ENCODE measurements around the gene XPO6. TPM values are rescaled to one million over a fixed set of nuclear protein-coding genes. Genes with fewer than 3 reads are reported as not detected.

The XPO6 gene
- total RNA-seq, 1 experiment from 2014 or later = 162 TPM

DNA sequence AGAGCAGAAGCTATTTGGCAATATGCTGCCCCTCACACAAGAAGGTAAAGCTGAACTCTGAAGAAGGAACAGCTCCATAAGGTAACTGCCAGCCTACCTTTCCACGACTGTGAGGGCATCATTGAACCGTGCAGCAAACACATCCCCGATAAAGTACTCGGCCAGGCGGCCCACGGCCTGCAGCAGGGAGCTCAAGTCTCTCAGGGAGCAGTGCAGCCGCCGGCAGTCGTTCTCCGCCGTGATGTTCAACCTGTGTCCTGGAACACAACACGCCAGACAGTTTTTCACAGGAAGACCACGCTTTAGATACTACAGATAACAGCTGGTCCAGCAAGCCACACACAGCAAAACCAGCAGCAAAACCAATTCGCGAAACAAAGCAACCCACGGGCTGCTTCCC, 86.2 kb downstream of the XPO6 start:
- no peak overlapping the region for H2AFZ ChIP-seq (ENCODE audit: low read depth, low read length, poor library complexity, severe bottlenecking)
- ChIA-PET CTCF (no interaction called here), RAD21 (ENCODE audit: low non-redundant PET in 1 of 2, low total read pairs in 2 of 2, uncharacterized antibody in 2 of 2, unreplicated experiment in 2 of 2) (no interaction called here), POLR2A (no interaction called here)
- no peaks in the 10 kb centered on the region for H3K4me1 ChIP-seq (ENCODE audit: control insufficient read depth in 1 of 2, insufficient read depth in 2 of 2, low read length in 2 of 2)
- H3K9ac ChIP-seq (ENCODE audit: low read length) = no peak overlapping the region
- H3K9me3 ChIP-seq (ENCODE audit: control insufficient read depth in 1 of 2, insufficient read depth in 1 of 2, low read depth in 1 of 2, low read length in 2 of 2) = no peaks in the 10 kb centered on the region
- H3K27ac ChIP-seq (ENCODE audit: low read depth, low read length) = no peak overlapping the region
- H3K36me3 ChIP-seq (ENCODE audit: control insufficient read depth in 1 of 2, insufficient read depth in 2 of 2, low read length in 2 of 2) = peaks cover 69 to 85% of the 10 kb centered on the region in 2 experiments
- no peaks in the 10 kb centered on the region for H3K9me2 ChIP-seq (ENCODE audit: insufficient read depth)
- TF ChIP-seq MAX (IDR thresholded peaks at IDR 0.05) = no peak
- TF ChIP-seq ATF3 (IDR thresholded peaks at IDR 0.05) = no peak
- TF ChIP-seq EZH2phosphoT487 (IDR thresholded peaks at IDR 0.05; ENCODE audit: borderline replicate concordance) = no peak
- TF ChIP-seq POLR2AphosphoS5 (IDR thresholded peaks at IDR 0.05; ENCODE audit: low read depth, low read length) = no peak
- no peak for TF ChIP-seq TCF7L2 (IDR thresholded peaks at IDR 0.05; ENCODE audit: borderline replicate concordance, extremely low read depth, insufficient read depth, insufficient read length)
- no peak for TF ChIP-seq ZBTB33 (IDR thresholded peaks at IDR 0.05; ENCODE audit: extremely low read depth, insufficient replicate concordance, low read length)
- TF ChIP-seq FOSL1 (IDR thresholded peaks at IDR 0.05; ENCODE audit: low read depth) = no peak
- TF ChIP-seq SP1 (IDR thresholded peaks at IDR 0.05; ENCODE audit: low read depth) = no peak
- H3K79me2 ChIP-seq (ENCODE audit: insufficient read depth, low read length) = peaks cover 60% of the 10 kb centered on the region
- H3K4me2 ChIP-seq (ENCODE audit: low read length) = no peak overlapping the region
- ATAC-seq (no peak), DNase-seq (ENCODE audit: low read depth, low spot score) (no peak)
- H4K20me1 ChIP-seq (ENCODE audit: insufficient read depth) = peaks cover 13% of the 10 kb centered on the region; the same call in 1 of the 2 replicates
- BruUV-seq (replicated peaks) = no TSS peak
- no peaks in the 10 kb centered on the region for H3K27me3 ChIP-seq (ENCODE audit: insufficient read depth, low read length)
- H3K4me3 ChIP-seq (replicated peaks in 1 of 2; ENCODE audit: low read depth in 1 of 2, low read length in 2 of 2) = no peak overlapping the region
- intact Hi-C loops (cut with micrococcal nuclease) = no loop called here

Measured in HCT116 (cell line).